Gastrocnemius medialis (tissue), 4 donors: ENCODE data around the gene ZNF407. TPM values are rescaled to one million over a fixed set of nuclear protein-coding genes. Genes with fewer than 3 reads are reported as not detected.

Source experiments
- ATAC-seq, 2 donors: fragments of 150-250 bp; one replicate each; pipeline ENCODE4 v1.9.1; 2016
- DNase-seq, 2 donors: peaks; one replicate each; pipeline ENCODE4 v3.0.0-alpha.2; 2019
- H3K27ac ChIP-seq, 4 donors: fragments of 200-600 bp; sonication (generic); 1 replicate in 1 of 4; 2 replicates in 3 of 4; pipeline ENCODE4 v1.5.1; 2016 to 2018; ENCODE audit warnings: mild to moderate bottlenecking in 2 of 4, moderate library complexity in 1 of 4
- H3K27me3 ChIP-seq, 3 donors: fragments of 200-600 bp; sonication (generic) in 2 of 3; 1 replicate in 1 of 3; 2 replicates in 2 of 3; pipeline versions ENCODE4 v1.5.1 to v1.6.0; 2016 to 2019; ENCODE audit warnings: mild to moderate bottlenecking in 1 of 3, moderate library complexity in 1 of 3
- H3K36me3 ChIP-seq, 2 donors: fragments of 200-600 bp; sonication (generic) in 1 of 2; one replicate each; pipeline ENCODE4 v1.5.1; 2017 to 2018
- H3K4me1 ChIP-seq, 2 donors: fragments of 200-600 bp; sonication (generic) in 1 of 2; one replicate each; pipeline ENCODE4 v1.5.1; 2016 to 2017; ENCODE audit warnings: mild to moderate bottlenecking in 2 of 2
- H3K4me3 ChIP-seq, 4 donors: fragments of 200-600 bp; sonication (generic) in 3 of 4; 1 replicate in 1 of 4; 2 replicates in 3 of 4; pipeline ENCODE4 v1.5.1; 2016 to 2019; ENCODE audit warnings: mild to moderate bottlenecking in 2 of 4
- H3K9me3 ChIP-seq, 3 donors: fragments of 200-600 bp; sonication (generic) in 2 of 3; 1 replicate in 1 of 3; 2 replicates in 2 of 3; pipeline ENCODE4 v1.5.1; 2016 to 2019
- CTCF ChIP-seq, 5 experiments: fragments of 450-650 bp in 3 of 5; fragments of 200-600 bp in 2 of 5; sonication (generic) in 2 of 5; IDR thresholded peaks in 4 of 5; conservative IDR thresholded peaks in 1 of 5; 1 replicate in 4 of 5; 2 replicates in 1 of 5; pipeline ENCODE4 v1.5.1; 2016 to 2019; ENCODE audit warnings: antibody characterized with exemption in 5 of 5, mild to moderate bottlenecking in 3 of 5, moderate library complexity in 3 of 5
- POLR2A ChIP-seq, 2 donors: fragments of 450-650 bp; IDR thresholded peaks; one replicate each; pipeline ENCODE4 v1.6.1; 2017; ENCODE audit warnings: antibody characterized with exemption in 2 of 2, mild to moderate bottlenecking in 2 of 2, moderate library complexity in 2 of 2
- in situ Hi-C, 4 donors: fragments of 200-750 bp; cut with MboI; loops; one replicate each; pipeline versions ENCODE4 v1.15.0 to v1.8.0; 2017; ENCODE audit warnings: low sequenced_read_pairs in 4 of 4
- intact Hi-C: fragments of 100-400 bp; cut with DNase I; formaldehyde crosslinking; loops from one replicate; pipeline ENCODE4 v1.15.1; 2023; ENCODE audit warnings: low total_unique reads
- total RNA-seq, 4 donors: library from RNA; depleted of rRNA; stranded (reverse); fragments of >200 nt; gene quantifications; one replicate each; pipeline versions ENCODE4 v1.1.0 to v1.2.3, GENCODE V29; 2016

Gene ZNF407
- total RNA-seq, 4 donors from 2014 or later, result 5.9 to 11.4 (median 9.2) TPM

GRCh38 chr18:74836296-74837139 is 238.8 kb downstream of the ZNF407 start:
- Histone ChIP-seq H3K9me3 (no peaks in the 10 kb centered on the region), H3K27ac (no peak overlapping the region), H3K27me3 (no peaks in the 10 kb centered on the region), H3K4me3 (no peak overlapping the region), H3K36me3 (no peaks in the 10 kb centered on the region), H3K4me1 (peaks cover 6 to 20% of the 10 kb centered on the region in 2 donors)
- DNase-seq (no peak), ATAC-seq (no peak)
- TF ChIP-seq POLR2A (IDR thresholded peaks at IDR 0.05), result no peak
- TF ChIP-seq CTCF (IDR thresholded peaks at IDR 0.05 in 4 of 5, conservative IDR thresholded peaks at IDR 0.05 in 1 of 5), result no peak
- intact Hi-C loops (no loop called here), in situ Hi-C loops (no loop called here)

- no peaks in the 10 kb centered on the region for H3K27me3 ChIP-seq
- intact Hi-C loops, result no loop called here
- H3K9me3 ChIP-seq, result no peaks in the 10 kb centered on the region
- H3K27ac ChIP-seq, result peak overlapping the region in 1 of 4 donors; percentile 16
- H3K4me3 ChIP-seq, result no peak overlapping the region
- DNase-seq, result no peak
- peaks cover 16 to 18% of the 10 kb centered on the region in 2 donors for H3K4me1 ChIP-seq
- H3K36me3 ChIP-seq, result no peaks in the 10 kb centered on the region
- in situ Hi-C loops, result no loop called here
- TF ChIP-seq POLR2A (IDR thresholded peaks at IDR 0.05), result no peak
- TF ChIP-seq CTCF (IDR thresholded peaks at IDR 0.05 in 4 of 5, conservative IDR thresholded peaks at IDR 0.05 in 1 of 5), result no peak
- no peak for ATAC-seq
Measured at GRCh38 chr18:74840492-74841167, 243.0 kb downstream of the ZNF407 start.

GRCh38 chr18:74841248-74841647 is 243.6 kb downstream of the ZNF407 start:
- H3K4me3 ChIP-seq, result no peak overlapping the region
- peak; percentile 48 to 51 for ATAC-seq
- H3K9me3 ChIP-seq, result no peaks in the 10 kb centered on the region
- H3K4me1 ChIP-seq, result peaks cover 16 to 18% of the 10 kb centered on the region in 2 donors
- H3K36me3 ChIP-seq, result no peaks in the 10 kb centered on the region
- intact Hi-C loops (no loop called here), in situ Hi-C loops (no loop called here)
- peak overlapping the region in 1 of 4 donors; percentile 16 for H3K27ac ChIP-seq
- no peak for TF ChIP-seq CTCF (IDR thresholded peaks at IDR 0.05 in 4 of 5, conservative IDR thresholded peaks at IDR 0.05 in 1 of 5)
- no peak for TF ChIP-seq POLR2A (IDR thresholded peaks at IDR 0.05)
- H3K27me3 ChIP-seq, result no peaks in the 10 kb centered on the region
- no peak for DNase-seq

GRCh38 chr18:74849301-74849700 is 251.6 kb downstream of the ZNF407 start:
- Histone ChIP-seq H3K4me1 (no peaks in the 10 kb centered on the region), H3K4me3 (no peak overlapping the region), H3K9me3 (no peaks in the 10 kb centered on the region), H3K27ac (no peak overlapping the region), H3K36me3 (no peaks in the 10 kb centered on the region), H3K27me3 (no peaks in the 10 kb centered on the region)
- TF ChIP-seq CTCF (IDR thresholded peaks at IDR 0.05 in 4 of 5, conservative IDR thresholded peaks at IDR 0.05 in 1 of 5), result no peak
- TF ChIP-seq POLR2A (IDR thresholded peaks at IDR 0.05), result no peak
- in situ Hi-C loops (no loop called here), intact Hi-C loops (no loop called here)
- ATAC-seq, result no peak
- no peak for DNase-seq
